Measurements from ENCODE around the gene MRPS2. TPM values are rescaled to one million over a fixed set of nuclear protein-coding genes. Genes with fewer than 3 reads are reported as not detected.

MRPS2 gene
- total RNA-seq, 2 experiments from 2014 or later = 20.8 to 23.2 TPM

DNA sequence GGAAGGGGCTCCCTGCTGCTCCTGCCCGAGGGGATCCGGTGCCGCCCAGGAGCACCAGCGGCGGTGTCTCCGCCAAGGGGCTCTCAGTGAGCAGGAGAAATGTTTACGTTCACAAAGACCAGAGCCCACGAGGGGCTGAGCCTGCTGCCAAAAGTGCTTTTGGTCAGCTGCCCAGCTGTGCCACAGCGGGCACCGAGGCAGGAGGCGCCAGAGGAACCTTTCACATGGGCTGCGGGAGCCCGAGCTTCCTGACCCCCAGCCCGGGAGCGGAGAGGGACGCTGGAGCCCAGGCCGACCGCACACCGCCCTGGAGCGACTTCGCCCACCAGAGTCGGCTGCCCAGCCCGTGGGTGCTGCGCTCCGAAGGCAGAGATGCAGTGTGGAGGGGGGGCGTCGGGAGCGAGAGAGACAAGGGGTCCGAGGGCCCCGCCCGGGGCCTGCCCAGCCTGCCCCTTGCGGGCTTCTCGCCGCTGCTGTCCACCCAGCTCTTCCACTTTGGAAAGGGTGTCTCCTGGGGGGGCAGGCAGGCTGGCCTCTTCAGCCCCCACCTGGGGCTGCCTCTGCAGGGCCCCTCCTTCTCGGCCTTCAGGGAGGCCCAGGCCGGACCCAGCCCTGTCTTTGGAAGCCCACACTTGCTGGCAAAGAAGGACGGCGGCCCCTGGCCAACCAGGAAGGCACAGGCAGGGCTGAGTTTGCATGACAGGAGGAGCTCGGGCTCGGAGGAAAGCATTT is 13.0 kb upstream of the MRPS2 start:
- Mint-ChIP-seq H3K4me3 (no peak overlapping the region), H3K27ac (no peak overlapping the region), H3K27me3 (peaks cover 20% of the 10 kb centered on the region), H3K4me1 (ENCODE audit: low read depth) (no peaks in the 10 kb centered on the region), H3K36me3 (ENCODE audit: low read depth) (no peaks in the 10 kb centered on the region), H3K9me3 (no peaks in the 10 kb centered on the region)
- TF ChIP-seq, protein P1, sequence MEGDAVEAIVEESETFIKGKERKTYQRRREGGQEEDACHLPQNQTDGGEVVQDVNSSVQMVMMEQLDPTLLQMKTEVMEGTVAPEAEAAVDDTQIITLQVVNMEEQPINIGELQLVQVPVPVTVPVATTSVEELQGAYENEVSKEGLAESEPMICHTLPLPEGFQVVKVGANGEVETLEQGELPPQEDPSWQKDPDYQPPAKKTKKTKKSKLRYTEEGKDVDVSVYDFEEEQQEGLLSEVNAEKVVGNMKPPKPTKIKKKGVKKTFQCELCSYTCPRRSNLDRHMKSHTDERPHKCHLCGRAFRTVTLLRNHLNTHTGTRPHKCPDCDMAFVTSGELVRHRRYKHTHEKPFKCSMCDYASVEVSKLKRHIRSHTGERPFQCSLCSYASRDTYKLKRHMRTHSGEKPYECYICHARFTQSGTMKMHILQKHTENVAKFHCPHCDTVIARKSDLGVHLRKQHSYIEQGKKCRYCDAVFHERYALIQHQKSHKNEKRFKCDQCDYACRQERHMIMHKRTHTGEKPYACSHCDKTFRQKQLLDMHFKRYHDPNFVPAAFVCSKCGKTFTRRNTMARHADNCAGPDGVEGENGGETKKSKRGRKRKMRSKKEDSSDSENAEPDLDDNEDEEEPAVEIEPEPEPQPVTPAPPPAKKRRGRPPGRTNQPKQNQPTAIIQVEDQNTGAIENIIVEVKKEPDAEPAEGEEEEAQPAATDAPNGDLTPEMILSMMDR (IDR thresholded peaks at IDR 0.05) = no peak
- no peak for ATAC-seq (ENCODE audit: poor library complexity)
- Histone ChIP-seq H3K9me3 (ENCODE audit: control insufficient read depth in 1 of 2, insufficient read depth in 1 of 2, low read length in 2 of 2) (no peaks in the 10 kb centered on the region), H3K4me1 (ENCODE audit: insufficient read depth, low read length) (no peaks in the 10 kb centered on the region), H3K36me3 (ENCODE audit: insufficient read depth, low read length) (no peaks in the 10 kb centered on the region), H3K27ac (ENCODE audit: low read depth in 1 of 2, low read length in 2 of 2) (no peak overlapping the region), H3K4me3 (ENCODE audit: low read length) (no peak overlapping the region), H3K27me3 (ENCODE audit: control insufficient read depth in 1 of 2, insufficient read depth in 2 of 2, low read length in 2 of 2) (peaks cover 19 to 22% of the 10 kb centered on the region in 2 experiments)
- intact Hi-C loops (cut with DNase I, micrococcal nuclease) = no loop called here
- ChIA-PET POLR2A (no interaction called here), CTCF (no interaction called here)
- no peak for DNase-seq

DNA sequence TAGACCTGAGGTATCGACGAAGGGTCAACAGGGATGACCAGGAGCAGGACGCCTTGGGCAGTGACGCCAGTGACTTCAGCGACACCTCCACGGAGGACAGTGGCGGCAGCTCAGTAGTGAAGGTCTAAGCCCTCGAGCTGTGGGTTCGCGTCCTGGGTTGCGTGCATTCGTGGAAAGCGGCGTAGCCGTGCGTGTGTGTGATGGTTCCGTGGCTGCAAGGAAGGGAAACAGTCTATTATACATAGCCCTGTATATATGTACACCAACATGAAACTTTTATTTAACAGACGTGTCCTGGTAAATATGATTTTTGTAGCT is 12.5 kb upstream of the MRPS2 start:
- ATAC-seq (ENCODE audit: poor library complexity) = no peak
- no peak for DNase-seq
- Histone ChIP-seq H3K27ac (ENCODE audit: low read depth in 1 of 2, low read length in 2 of 2) (no peak overlapping the region), H3K36me3 (ENCODE audit: insufficient read depth, low read length) (no peaks in the 10 kb centered on the region), H3K27me3 (ENCODE audit: control insufficient read depth in 1 of 2, insufficient read depth in 2 of 2, low read length in 2 of 2) (peaks cover 19% of the 10 kb centered on the region in 2 experiments), H3K4me1 (ENCODE audit: insufficient read depth, low read length) (no peaks in the 10 kb centered on the region), H3K9me3 (ENCODE audit: control insufficient read depth in 1 of 2, insufficient read depth in 1 of 2, low read length in 2 of 2) (no peaks in the 10 kb centered on the region), H3K4me3 (ENCODE audit: low read length) (no peak overlapping the region)
- no peak overlapping the region for H3K27ac Mint-ChIP-seq
- H3K4me3 Mint-ChIP-seq = no peak overlapping the region
- peaks cover 16% of the 10 kb centered on the region for H3K27me3 Mint-ChIP-seq
- POLR2A ChIA-PET = no interaction called here
- intact Hi-C loops (cut with DNase I, micrococcal nuclease) = no loop called here
- TF ChIP-seq, protein P1 (IDR thresholded peaks at IDR 0.05) = no peak
- CTCF ChIA-PET = no interaction called here
- H3K9me3 Mint-ChIP-seq = no peaks in the 10 kb centered on the region
- no peaks in the 10 kb centered on the region for H3K36me3 Mint-ChIP-seq (ENCODE audit: low read depth)
- no peaks in the 10 kb centered on the region for H3K4me1 Mint-ChIP-seq (ENCODE audit: low read depth)

DNA sequence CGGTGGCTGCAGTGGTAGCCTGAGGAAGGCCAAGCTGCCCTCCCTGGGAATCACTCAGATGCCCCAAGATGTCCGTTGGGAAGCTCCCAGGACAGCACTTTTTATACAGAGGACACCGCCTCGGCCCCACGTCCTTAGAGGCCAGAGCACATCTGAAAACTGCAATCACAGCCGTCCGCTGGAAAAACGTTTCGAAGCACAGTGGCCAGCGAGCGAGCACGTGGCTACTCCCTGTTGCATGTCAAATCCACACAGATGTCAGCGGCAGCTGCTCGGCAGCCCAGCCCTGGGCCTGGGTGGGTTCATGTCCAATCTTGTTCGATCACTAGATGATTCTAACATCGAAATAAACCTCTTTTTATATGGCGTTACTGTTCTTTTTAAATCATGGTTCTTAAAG is 12.0 kb upstream of the MRPS2 start:
- ATAC-seq (ENCODE audit: poor library complexity) (no peak), DNase-seq (no peak)
- TF ChIP-seq, protein P1 (IDR thresholded peaks at IDR 0.05) = no peak
- Histone ChIP-seq H3K4me1 (ENCODE audit: insufficient read depth, low read length) (no peaks in the 10 kb centered on the region), H3K4me3 (ENCODE audit: low read length) (no peak overlapping the region), H3K27ac (ENCODE audit: low read depth in 1 of 2, low read length in 2 of 2) (no peak overlapping the region), H3K27me3 (ENCODE audit: control insufficient read depth in 1 of 2, insufficient read depth in 2 of 2, low read length in 2 of 2) (peaks cover 15 to 16% of the 10 kb centered on the region in 2 experiments), H3K9me3 (ENCODE audit: control insufficient read depth in 1 of 2, insufficient read depth in 1 of 2, low read length in 2 of 2) (no peaks in the 10 kb centered on the region), H3K36me3 (ENCODE audit: insufficient read depth, low read length) (no peaks in the 10 kb centered on the region)
- intact Hi-C loops (cut with DNase I, micrococcal nuclease) = no loop called here
- H3K27ac Mint-ChIP-seq = no peak overlapping the region
- H3K9me3 Mint-ChIP-seq = no peaks in the 10 kb centered on the region
- peaks cover 11% of the 10 kb centered on the region for H3K27me3 Mint-ChIP-seq
- no peaks in the 10 kb centered on the region for H3K36me3 Mint-ChIP-seq (ENCODE audit: low read depth)
- ChIA-PET POLR2A (no interaction called here), CTCF (no interaction called here)
- no peaks in the 10 kb centered on the region for H3K4me1 Mint-ChIP-seq (ENCODE audit: low read depth)
- no peak overlapping the region for H3K4me3 Mint-ChIP-seq

Data from CD4-positive, alpha-beta T cell (primary cell).